Stimulated activated CD4-positive, alpha-beta T cell treated with anti-CD3 and anti-CD28 coated beads, Interleukin-15, amount 100 ng/mL, for 1 hour (primary cell): ENCODE results near the gene SLC9A5.
A peak's percentile ranks its signal among the peaks of the same experiment; 100 is the strongest.

Experiments
- DNase-seq, 2 donors: peaks; one replicate each; pipeline ENCODE4 v3.0.0-alpha.2; 2020; ENCODE audit warnings: low read depth in 1 of 2, low spot score in 1 of 2

Gene SLC9A5

GRCh38 chr16:67240506-67240905 lies 8.3 kb upstream of the SLC9A5 start:
- no peak for DNase-seq

GRCh38 chr16:67241008-67241900 lies 7.5 kb upstream of the SLC9A5 start:
- no peak for DNase-seq

- no peak for DNase-seq
Measured at GRCh38 chr16:67242138-67242730, 6.5 kb upstream of the SLC9A5 start.

GRCh38 chr16:67243481-67243880 lies 5.3 kb upstream of the SLC9A5 start:
- DNase-seq = no peak

- peak; percentile 48 to 57 for DNase-seq
Measured at GRCh38 chr16:67244387-67245185, 4.2 kb upstream of the SLC9A5 start.

- no peak for DNase-seq
Measured at GRCh38 chr16:67245186-67245585, 3.6 kb upstream of the SLC9A5 start.

- no peak for DNase-seq
Measured at GRCh38 chr16:67245674-67246080, 3.1 kb upstream of the SLC9A5 start.

GRCh38 chr16:67246081-67246755 lies 2.6 kb upstream of the SLC9A5 start:
- DNase-seq = no peak

- DNase-seq = no peak
Measured at GRCh38 chr16:67246756-67247191, 2.0 kb upstream of the SLC9A5 start.

GRCh38 chr16:67247192-67248072 lies 1.3 kb upstream of the SLC9A5 start, which contains the start of gene FHOD1:
TSS of gene FHOD1 (minus strand) at chr16:67247481. CDS start at chr16:67247410, 71 bp downstream.
- peak; percentile 93 to 96 for DNase-seq

GRCh38 chr16:67248073-67248400 lies 742 bp upstream of the SLC9A5 start:
- no peak for DNase-seq

- no peak for DNase-seq
Measured at GRCh38 chr16:67249178-67250044, 632 bp downstream of the SLC9A5 start.

- DNase-seq = no peak
Measured at GRCh38 chr16:67250045-67250327, 1.2 kb downstream of the SLC9A5 start.

- DNase-seq = no peak
Measured at GRCh38 chr16:67252609-67253497, 4.1 kb downstream of the SLC9A5 start.

GRCh38 chr16:67254801-67255552 lies 6.2 kb downstream of the SLC9A5 start:
- DNase-seq = no peak

GRCh38 chr16:67255553-67256221 lies 6.9 kb downstream of the SLC9A5 start:
- DNase-seq = no peak

- DNase-seq = no peak
Measured at GRCh38 chr16:67256701-67257230, 8.0 kb downstream of the SLC9A5 start.
